Fibroblast of skin of right biceps (primary cell): ENCODE results near the gene ARHGAP4.

ENCODE experiments used
- DNase-seq: peaks from one replicate; pipeline ENCODE4 v3.0.0-alpha.2; 2013

The ARHGAP4 gene

GRCh38 chrX:153944140-153944799, 18.2 kb upstream of the ARHGAP4 start, which contains the start of gene RENBP:
Gene RENBP (minus strand): TSS chrX:153944643. CDS start chrX:153944610, 33 bp downstream.
- no peak for DNase-seq

GRCh38 chrX:153941336-153942252, 15.5 kb upstream of the ARHGAP4 start:
- DNase-seq: no peak

GRCh38 chrX:153939573-153939972, 13.5 kb upstream of the ARHGAP4 start:
- DNase-seq: no peak

GRCh38 chrX:153938226-153938786, 12.2 kb upstream of the ARHGAP4 start:
- DNase-seq: no peak

- no peak for DNase-seq
Observed at GRCh38 chrX:153937056-153937455, 11.0 kb upstream of the ARHGAP4 start.

- no peak for DNase-seq
Observed at GRCh38 chrX:153935326-153935851, 9.3 kb upstream of the ARHGAP4 start.

GRCh38 chrX:153934762-153935325, 8.8 kb upstream of the ARHGAP4 start, which contains the start of gene NAA10:
Gene NAA10 (minus strand): TSS chrX:153935037. CDS start chrX:153934904, 133 bp downstream.
- peak; percentile 76 for DNase-seq

GRCh38 chrX:153934148-153934761, 8.2 kb upstream of the ARHGAP4 start:
- DNase-seq: no peak

GRCh38 chrX:153933748-153934147, 7.7 kb upstream of the ARHGAP4 start:
- DNase-seq: peak; percentile 47

- DNase-seq: no peak
Observed at GRCh38 chrX:153932220-153932915, 6.3 kb upstream of the ARHGAP4 start.

GRCh38 chrX:153931748-153932147, 5.7 kb upstream of the ARHGAP4 start:
- DNase-seq: no peak

GRCh38 chrX:153931151-153931550, 5.1 kb upstream of the ARHGAP4 start:
- DNase-seq: no peak

- no peak for DNase-seq
Observed at GRCh38 chrX:153930011-153930910, 4.2 kb upstream of the ARHGAP4 start.

GRCh38 chrX:153929576-153929975, 3.5 kb upstream of the ARHGAP4 start:
- DNase-seq: no peak

GRCh38 chrX:153928846-153929245, 2.8 kb upstream of the ARHGAP4 start:
- no peak for DNase-seq

- DNase-seq: peak; percentile 97
Observed at GRCh38 chrX:153927922-153928760, 2.1 kb upstream of the ARHGAP4 start.

GRCh38 chrX:153927672-153927921, 1.5 kb upstream of the ARHGAP4 start:
- no peak for DNase-seq

- peak; percentile 35 for DNase-seq
Observed at GRCh38 chrX:153926858-153927671, 1.0 kb upstream of the ARHGAP4 start.

GRCh38 chrX:153926552-153926857, 441 bp upstream of the ARHGAP4 start:
- no peak for DNase-seq

- DNase-seq: no peak
Observed at GRCh38 chrX:153925387-153925738, 701 bp downstream of the ARHGAP4 start.
